HepG2 (cell line): ENCODE results near the gene PDE3A.

ENCODE experiments used
- CTCF ChIP-seq: sonication (generic); formaldehyde crosslinking; IDR thresholded peaks from 2 replicates; pipeline ENCODE4 v1.5.0; 2020; ENCODE audit warnings: mild to moderate bottlenecking, missing genetic modification reagents, moderate library complexity
- SSRP1 ChIP-seq: IDR thresholded peaks from 2 replicates; pipeline ENCODE4 v1.6.1; 2016; ENCODE audit warnings: control low read depth
- TMF1 ChIP-seq: sonication (generic); formaldehyde crosslinking; IDR thresholded peaks from 2 replicates; pipeline ENCODE4 v1.8.1; 2022; ENCODE audit warnings: low read depth, missing genetic modification reagents
- ZNF121 ChIP-seq: sonication (generic); formaldehyde crosslinking; IDR thresholded peaks from 2 replicates; pipeline ENCODE4 v1.5.0; 2020; ENCODE audit warnings: mild to moderate bottlenecking, missing genetic modification reagents
- ZSCAN21 ChIP-seq: sonication (generic); formaldehyde crosslinking; IDR thresholded peaks from 2 replicates; pipeline ENCODE4 v1.8.0; 2022; ENCODE audit warnings: mild to moderate bottlenecking, missing genetic modification reagents, moderate library complexity, borderline replicate concordance

- TF ChIP-seq CTCF (CRISPR knock-in tag) (no peak), TMF1 (CRISPR knock-in tag) (no peak), ZSCAN21 (CRISPR knock-in tag) (no peak), SSRP1 (CRISPR knock-in tag) (no peak), ZNF121 (no peak)
These were observed 350.0 kb downstream of the PDE3A start for GRCh38 chr12:20718294-20718693.
